K562 (cell line): Measurements from ENCODE around the gene EVC. TPM values are rescaled to one million over a fixed set of nuclear protein-coding genes. Genes with fewer than 3 reads are reported as not detected.

Experiments used
- ATAC-seq: fragments of 200-7000 bp; cut with Tn5 transposase; 3 replicates; pipeline ENCODE4 v1.9.1; 2020; ENCODE audit warnings: moderate library complexity
- BruUV-seq: library from RNA; stranded (reverse); fragments of 400-500 nt; replicated peaks from 2 replicates; lab custom pipeline; 2021; lab: Mats Ljungman, UMichigan
- CTCF ChIA-PET: fragments of 300-600 bp; formaldehyde crosslinking; extraction: SDS; loops from one replicate; lab custom pipeline; 2021; ENCODE audit warnings: low intra/inter-chr PET ratio; lab: Yijun Ruan, JAX
- POLR2A ChIA-PET: fragments of 300-600, 350-650 bp; sonication (Branson Sonifier 250); formaldehyde crosslinking; extraction: SDS; loops from one replicate; lab custom pipeline; 2021; ENCODE audit warnings: antibody characterized with exemption, inconsistent platforms; lab: Yijun Ruan, JAX
- DNase-seq, 4 experiments: peaks; one replicate each; pipeline versions ENCODE4 v3.0.0 to v3.0.0-alpha.2; 2011 to 2018; ENCODE audit warnings: low spot score in 3 of 4, mixed read lengths in 3 of 4; ENCODE audit errors: extremely low read depth in 1 of 4
- FAIRE-seq: peaks from 2 replicates; lab custom pipeline; 2011; peaks lifted over from hg19 to GRCh38; lab: Jason Lieb, UNC
- H2AFZ ChIP-seq: 2 replicates; pipeline ENCODE4 v1.6.0; 2011; ENCODE audit warnings: low read depth, low read length, control low read depth, inconsistent platforms
- H3K27ac ChIP-seq: fragments of 200-600 bp; 3 replicates; pipeline ENCODE4 v1.8.0; 2011; ENCODE audit warnings: low read depth, mild to moderate bottlenecking, control low read depth, inconsistent platforms, low read length, moderate library complexity, mixed read lengths; ENCODE audit errors: extremely low read depth
- H3K27me3 ChIP-seq, 2 experiments: fragments of 300-600 bp in 1 of 2; 2 replicates in 1 of 2; 3 replicates in 1 of 2; pipeline versions ENCODE4 v1.6.0 to v1.8.0; 2011; ENCODE audit warnings: inconsistent platforms in 2 of 2, low read length in 2 of 2, mild to moderate bottlenecking in 1 of 2, mixed read lengths in 1 of 2, moderate library complexity in 1 of 2; ENCODE audit not compliant: control insufficient read depth in 2 of 2, insufficient read depth in 2 of 2
- H3K36me3 ChIP-seq: fragments of 300-600 bp; 3 replicates; pipeline ENCODE4 v1.8.0; 2011; ENCODE audit warnings: mild to moderate bottlenecking, low read length, inconsistent platforms; ENCODE audit not compliant: control insufficient read depth, insufficient read depth
- H3K4me1 ChIP-seq, 2 experiments: fragments of 200-600 bp in 1 of 2; replicated peaks in 1 of 2; 2 replicates in 1 of 2; 3 replicates in 1 of 2; pipeline versions ENCODE4 v1.5.1 to v1.8.0; 2011; ENCODE audit warnings: inconsistent platforms in 2 of 2, low read length in 2 of 2, mild to moderate bottlenecking in 1 of 2, mixed read lengths in 1 of 2, moderate library complexity in 1 of 2; ENCODE audit not compliant: control insufficient read depth in 2 of 2, insufficient read depth in 2 of 2
- H3K4me2 ChIP-seq: 2 replicates; pipeline ENCODE4 v1.6.1; 2011; ENCODE audit warnings: low read length, control low read depth, inconsistent platforms, mixed read lengths; ENCODE audit not compliant: insufficient read depth
- H3K4me3 ChIP-seq: fragments of 200-600 bp; sonication (generic), shearing (Covaris generic); 2 replicates; pipeline ENCODE4 v1.5.1; 2016; ENCODE audit warnings: control low read depth, inconsistent platforms
- H3K79me2 ChIP-seq: fragments of 200-600 bp; 3 replicates; pipeline ENCODE4 v1.8.0; 2011; ENCODE audit warnings: low read length, inconsistent platforms; ENCODE audit not compliant: control insufficient read depth, insufficient read depth
- H3K9ac ChIP-seq, 2 experiments: 2 replicates each; pipeline versions ENCODE4 v1.6.0 to v1.6.1; 2011; ENCODE audit warnings: low read depth in 2 of 2, low read length in 2 of 2, control low read depth in 1 of 2, inconsistent platforms in 1 of 2, mild to moderate bottlenecking in 1 of 2, mixed read lengths in 1 of 2; ENCODE audit not compliant: insufficient read depth in 1 of 2
- H3K9me1 ChIP-seq: one replicate; pipeline ENCODE4 v1.6.0; 2011; ENCODE audit warnings: inconsistent platforms, mild to moderate bottlenecking, low read length, moderate library complexity; ENCODE audit not compliant: control insufficient read depth, insufficient read depth
- H3K9me3 ChIP-seq: replicated peaks from 2 replicates; pipeline ENCODE4 v1.5.1; 2011; ENCODE audit warnings: low read depth, low read length, inconsistent platforms; ENCODE audit not compliant: control insufficient read depth, insufficient read depth
- H4K20me1 ChIP-seq: replicated peaks from 2 replicates; pipeline ENCODE4 v1.6.1; 2011; ENCODE audit warnings: low read length, inconsistent platforms, mixed read lengths; ENCODE audit not compliant: control insufficient read depth, insufficient read depth
- DMBX1 ChIP-seq: fragments of 250-450 bp; sonication (Bioruptor Pico); IDR thresholded peaks from 2 replicates; pipeline ENCODE4 v1.8.0; 2022; ENCODE audit warnings: inconsistent platforms, mild to moderate bottlenecking, moderate library complexity, borderline replicate concordance
- MCM2 ChIP-seq: fragments of 450-650 bp; IDR thresholded peaks from 2 replicates; pipeline ENCODE4 v1.6.1; 2017; ENCODE audit warnings: low read depth, mild to moderate bottlenecking
- NFYB ChIP-seq: IDR thresholded peaks from 2 replicates; pipeline ENCODE4 v1.6.1; 2011; ENCODE audit warnings: mild to moderate bottlenecking, moderate library complexity; ENCODE audit not compliant: insufficient read length; ENCODE audit errors: extremely low read depth
- OTX1 ChIP-seq: fragments of 450-650 bp; formaldehyde crosslinking; IDR thresholded peaks from 2 replicates; pipeline ENCODE4 v1.4.0; 2022; ENCODE audit warnings: mild to moderate bottlenecking
- RAD51 ChIP-seq: fragments of 450-650 bp; IDR thresholded peaks from 2 replicates; pipeline ENCODE4 v1.7.1; 2016; ENCODE audit warnings: low read depth, mild to moderate bottlenecking, borderline replicate concordance
- RBFOX2 ChIP-seq: fragments of 200-400 bp; formaldehyde crosslinking; IDR thresholded peaks from 2 replicates; pipeline ENCODE4 v1.6.1; 2017; ENCODE audit warnings: low read depth, mild to moderate bottlenecking, low read length, moderate library complexity
- WGBS: fragments of 100-300 bp; shearing (Covaris generic); methylation state at CpG from one replicate; pipeline ENCODE4 v1.1.6; 2016; ENCODE audit warnings: low coverage, mixed read lengths; ENCODE audit not compliant: insufficient coverage; ENCODE audit errors: missing lambda C conversion rate; 5-methylcytosine and 5-hydroxymethylcytosine counted together
- in situ Hi-C: fragments of 300-500 bp; cut with MboI; formaldehyde crosslinking; loops from 4 replicates; pipeline ENCODE4 v1.15.0; 2018; ENCODE audit warnings: inconsistent platforms, mixed read lengths
- intact Hi-C: fragments of 100-400 bp; cut with micrococcal nuclease; formaldehyde crosslinking; loops from 2 replicates; pipeline ENCODE4 v1.14.2; 2022
- polyA plus RNA-seq, 8 experiments: library from polyadenylated mRNA; depleted of rRNA in 4 of 8; stranded (reverse) in 5 of 8; unstranded in 3 of 8; fragments of >200 nt; fragmentation: Nextera tagmentation in 2 of 8; fragmentation: Illumina TruSeq in 1 of 8; extraction: Ambion mirVana in 2 of 8; extraction: Trizol in 1 of 8; gene quantifications; 2 replicates each; pipeline versions ENCODE4 v1.2.1 to v1.2.3, GENCODE V29; 2011 to 2014; ENCODE audit warnings: inconsistent platforms in 1 of 8, missing spikeins in 1 of 8
- total RNA-seq, 7 experiments: library from RNA; depleted of rRNA in 6 of 7; stranded (reverse); fragments of >200 nt in 6 of 7; fragmentation: Illumina TruSeq in 2 of 7; extraction: Trizol in 2 of 7; gene quantifications; 2 replicates each; pipeline versions ENCODE4 v1.2.1 to v1.2.3, GENCODE V29; 2011 to 2021; ENCODE audit warnings: low replicate concordance in 1 of 7
- TF ChIP-seq, protein P1 (sequence below): fragments of 250-450 bp; sonication (Bioruptor Pico); IDR thresholded peaks from 2 replicates; pipeline ENCODE4 v1.5.0; 2021

The EVC gene
- total and polyA plus RNA-seq, 9 of the 15 experiments (the other 6 are each of a cell fraction or from before 2014, with no cell fraction given): 0.03 to 3.2 (median 1.1) TPM

DNA sequence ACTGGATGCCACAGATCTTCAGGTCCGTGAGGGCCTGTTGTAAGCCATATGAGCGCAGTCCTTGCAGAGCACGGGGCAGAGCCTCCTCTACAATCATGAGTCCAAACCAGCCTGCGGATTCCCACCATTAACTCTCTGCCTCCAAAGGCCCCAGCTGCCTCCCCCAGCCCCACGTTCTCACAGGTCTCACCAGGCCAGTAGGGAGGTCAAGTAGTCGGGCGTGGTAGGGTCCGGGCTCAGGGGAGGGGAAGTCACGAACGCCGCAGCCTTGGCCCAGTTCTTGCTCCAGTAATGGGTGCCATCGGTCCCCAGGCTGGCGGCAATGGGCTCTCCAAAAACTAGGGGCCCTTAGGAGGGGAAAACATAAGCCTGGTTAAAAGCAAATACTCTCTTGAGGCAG is 128.3 kb downstream of the EVC start:
- Histone ChIP-seq H3K4me2 (no peak overlapping the region), H3K9ac (no peak overlapping the region), H3K79me2 (no peaks in the 10 kb centered on the region), H3K4me1 (no peaks in the 10 kb centered on the region), H2AFZ (no peak overlapping the region), H3K9me3 (no peaks in the 10 kb centered on the region), H4K20me1 (peaks cover 4% of the 10 kb centered on the region), H3K9me1 (no peaks in the 10 kb centered on the region), H3K36me3 (no peaks in the 10 kb centered on the region), H3K27me3 (peaks cover 14 to 53% of the 10 kb centered on the region in 2 experiments; a peak in 4 of 5 replicates), H3K4me3 (no peak overlapping the region), H3K27ac (no peak overlapping the region)
- TF ChIP-seq RAD51 (no peak), DMBX1 (CRISPR knock-in tag) (no peak), MCM2 (no peak), RBFOX2 (no peak), OTX1 (CRISPR knock-in tag) (no peak), NFYB (no peak)
- TF ChIP-seq, protein P1, sequence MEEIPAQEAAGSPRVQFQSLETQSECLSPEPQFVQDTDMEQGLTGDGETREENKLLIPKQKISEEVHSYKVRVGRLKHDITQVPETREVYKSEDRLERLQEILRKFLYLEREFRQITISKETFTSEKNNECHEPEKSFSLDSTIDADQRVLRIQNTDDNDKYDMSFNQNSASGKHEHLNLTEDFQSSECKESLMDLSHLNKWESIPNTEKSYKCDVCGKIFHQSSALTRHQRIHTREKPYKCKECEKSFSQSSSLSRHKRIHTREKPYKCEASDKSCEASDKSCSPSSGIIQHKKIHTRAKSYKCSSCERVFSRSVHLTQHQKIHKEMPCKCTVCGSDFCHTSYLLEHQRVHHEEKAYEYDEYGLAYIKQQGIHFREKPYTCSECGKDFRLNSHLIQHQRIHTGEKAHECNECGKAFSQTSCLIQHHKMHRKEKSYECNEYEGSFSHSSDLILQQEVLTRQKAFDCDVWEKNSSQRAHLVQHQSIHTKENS (CRISPR knock-in tag): no peak
- no peak for ATAC-seq
- no peak for FAIRE-seq
- no TSS peak for BruUV-seq
- intact Hi-C loops: no loop called here
- no peak for DNase-seq
- WGBS: 2% methylated on average over 11 of the region's 13 CpGs
- in situ Hi-C loops: no loop called here
- POLR2A ChIA-PET: interaction anchor here (0.7 kb wide), 1 partner anchor 86 kb away, joined by 3 read pairs; no protein-coding TSS in a partner anchor
- CTCF ChIA-PET: no interaction called here
